ENCODE results near the gene LTBP2.

The LTBP2 gene

DNA sequence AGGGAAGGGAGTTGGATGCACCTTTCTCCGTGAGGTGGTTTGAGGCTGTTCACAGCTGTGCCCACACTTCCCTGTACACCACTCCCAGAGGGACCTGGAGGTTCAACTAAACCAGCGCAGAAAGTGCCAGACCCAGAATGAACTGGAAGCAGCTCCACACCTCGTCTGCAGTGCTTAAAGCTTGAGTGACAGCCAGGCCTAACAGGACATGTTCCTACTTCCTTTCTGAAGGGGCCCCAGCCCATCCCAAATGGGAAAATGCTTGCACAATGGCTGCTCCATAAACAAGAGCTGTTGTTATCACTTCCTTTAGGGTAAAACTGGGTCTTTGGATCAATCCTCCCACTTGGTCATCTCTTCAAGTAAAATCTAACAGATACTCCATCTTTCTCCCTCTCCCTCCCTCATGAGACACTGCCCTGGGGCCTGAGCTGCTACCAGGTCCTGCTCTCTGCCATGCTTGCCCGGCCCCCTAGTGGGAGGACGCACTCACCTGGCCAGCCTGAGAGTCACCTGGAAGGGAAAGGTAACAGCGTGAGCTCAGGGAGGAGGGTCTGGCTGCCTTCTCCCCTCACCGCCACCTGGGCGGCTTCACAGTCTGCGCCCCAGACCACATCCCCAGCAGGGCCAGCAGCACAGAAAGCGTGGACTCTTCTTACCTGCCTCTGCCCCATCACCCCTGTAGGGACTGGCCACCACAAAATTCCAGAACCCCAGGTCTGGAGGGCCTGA, 85.0 kb downstream of the LTBP2 start:
- no peak overlapping the region for H3K4me3 ChIP-seq (ENCODE audit: low read length)
- DNase-seq (ENCODE audit: low read depth) = no peak
- TF ChIP-seq, protein P1, sequence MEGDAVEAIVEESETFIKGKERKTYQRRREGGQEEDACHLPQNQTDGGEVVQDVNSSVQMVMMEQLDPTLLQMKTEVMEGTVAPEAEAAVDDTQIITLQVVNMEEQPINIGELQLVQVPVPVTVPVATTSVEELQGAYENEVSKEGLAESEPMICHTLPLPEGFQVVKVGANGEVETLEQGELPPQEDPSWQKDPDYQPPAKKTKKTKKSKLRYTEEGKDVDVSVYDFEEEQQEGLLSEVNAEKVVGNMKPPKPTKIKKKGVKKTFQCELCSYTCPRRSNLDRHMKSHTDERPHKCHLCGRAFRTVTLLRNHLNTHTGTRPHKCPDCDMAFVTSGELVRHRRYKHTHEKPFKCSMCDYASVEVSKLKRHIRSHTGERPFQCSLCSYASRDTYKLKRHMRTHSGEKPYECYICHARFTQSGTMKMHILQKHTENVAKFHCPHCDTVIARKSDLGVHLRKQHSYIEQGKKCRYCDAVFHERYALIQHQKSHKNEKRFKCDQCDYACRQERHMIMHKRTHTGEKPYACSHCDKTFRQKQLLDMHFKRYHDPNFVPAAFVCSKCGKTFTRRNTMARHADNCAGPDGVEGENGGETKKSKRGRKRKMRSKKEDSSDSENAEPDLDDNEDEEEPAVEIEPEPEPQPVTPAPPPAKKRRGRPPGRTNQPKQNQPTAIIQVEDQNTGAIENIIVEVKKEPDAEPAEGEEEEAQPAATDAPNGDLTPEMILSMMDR (conservative IDR thresholded peaks at IDR 0.05; ENCODE audit: low read length) = no peak

DNA sequence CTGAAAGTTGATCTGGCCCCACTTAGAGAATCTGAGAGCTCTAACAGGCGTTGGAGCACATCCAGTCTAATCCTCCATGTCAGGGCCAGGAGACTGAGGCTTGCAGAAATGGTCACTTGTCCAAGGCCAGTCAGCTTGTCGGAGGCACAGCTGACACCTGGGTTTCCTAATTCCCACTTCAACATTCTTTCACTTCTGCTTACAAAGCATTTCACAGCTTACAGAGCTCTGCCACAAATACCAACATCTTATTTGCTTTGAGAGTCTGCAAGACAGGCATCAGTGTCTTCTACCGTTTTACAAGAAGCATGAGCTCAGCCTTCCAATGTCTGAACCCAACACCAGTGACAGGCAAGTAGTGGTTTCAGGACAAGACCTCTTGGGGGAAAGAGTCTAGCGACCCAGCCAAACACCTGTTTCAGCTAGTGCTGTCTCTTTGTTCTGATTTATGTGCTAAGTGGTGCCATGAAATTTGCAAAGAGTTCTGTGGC, 86.6 kb downstream of the LTBP2 start:
- TF ChIP-seq, protein P1 (conservative IDR thresholded peaks at IDR 0.05; ENCODE audit: low read length) = no peak
- DNase-seq (ENCODE audit: low read depth) = no peak
- no peak overlapping the region for H3K4me3 ChIP-seq (ENCODE audit: low read length)

DNA sequence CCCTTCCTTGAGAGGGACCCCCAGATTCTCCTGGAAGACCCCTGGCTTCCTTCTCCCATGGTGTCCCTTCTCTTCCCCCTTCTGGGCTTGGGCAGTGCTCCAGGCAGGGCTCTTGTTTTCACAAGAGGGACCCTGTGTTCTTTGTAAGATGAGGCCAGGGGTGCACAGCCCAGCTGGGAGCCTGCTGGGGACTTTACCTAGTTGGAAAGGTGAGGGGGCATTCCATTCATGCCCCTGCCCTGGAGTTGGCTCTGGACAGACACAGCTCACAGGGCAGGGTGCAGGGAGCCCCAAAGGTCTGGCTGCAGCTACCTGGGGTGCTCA, 87.3 kb downstream of the LTBP2 start:
- TF ChIP-seq, protein P1 (conservative IDR thresholded peaks at IDR 0.05; ENCODE audit: low read length) = no peak
- DNase-seq (ENCODE audit: low read depth) = no peak
- H3K4me3 ChIP-seq (ENCODE audit: low read length) = no peak overlapping the region

DNA sequence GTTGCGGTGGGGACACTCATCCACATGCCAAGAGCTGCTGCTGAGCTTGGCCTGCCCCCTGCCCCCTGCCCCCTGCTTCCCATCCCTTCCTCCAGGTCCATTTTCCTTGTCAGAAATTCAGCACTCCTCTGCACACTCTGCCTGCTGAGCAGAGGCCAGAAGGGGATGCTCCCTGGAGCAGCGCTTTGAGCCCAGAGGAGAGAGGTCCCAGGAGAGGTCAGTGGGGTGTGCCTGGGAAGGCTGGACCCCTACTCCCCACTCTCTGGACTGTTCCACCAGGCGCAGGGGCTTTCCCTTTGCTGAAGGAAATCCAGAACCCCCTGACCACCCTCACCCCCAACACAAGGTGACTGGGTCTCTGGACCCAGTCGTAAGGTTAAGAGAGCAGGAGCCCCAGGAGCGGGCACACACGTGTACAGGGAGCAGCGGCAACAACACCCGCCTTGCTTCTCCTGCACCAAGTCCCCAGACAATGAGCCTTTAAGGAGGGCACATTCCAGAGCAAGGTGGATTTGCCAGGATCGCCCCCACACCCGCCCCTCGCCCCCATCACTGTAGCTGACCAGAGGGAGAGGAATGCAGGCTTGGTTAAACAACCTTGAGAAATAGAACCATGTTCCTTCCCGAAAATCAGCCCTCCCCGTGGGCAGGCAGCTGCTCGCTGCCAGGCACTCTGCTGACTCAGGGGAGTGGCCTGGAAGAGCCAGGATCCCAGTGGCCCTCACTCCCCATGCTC, 87.8 kb downstream of the LTBP2 start:
- TF ChIP-seq, protein P1 (conservative IDR thresholded peaks at IDR 0.05; ENCODE audit: low read length) = no peak
- no peak overlapping the region for H3K4me3 ChIP-seq (ENCODE audit: low read length)
- DNase-seq (ENCODE audit: low read depth) = peak; percentile 57

DNA sequence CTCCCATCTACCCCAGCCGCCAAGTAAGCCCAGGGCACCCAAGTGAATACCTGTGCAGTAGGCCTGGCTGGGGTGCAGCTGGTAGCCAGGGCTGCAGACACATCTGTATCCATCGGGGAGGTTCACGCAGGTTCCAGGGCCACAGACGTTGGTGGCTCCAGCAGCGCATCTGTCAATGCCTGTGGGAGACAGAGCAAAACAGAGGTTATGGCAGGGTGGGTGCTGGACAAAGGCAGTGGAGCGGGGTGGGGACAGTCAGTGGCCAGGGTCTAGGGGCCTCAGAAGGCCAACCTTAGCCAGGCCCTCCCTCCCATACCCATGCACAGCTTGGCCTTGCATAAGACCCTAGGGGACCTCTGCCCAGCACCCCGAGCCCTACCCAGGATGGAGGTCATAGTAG, 89.3 kb downstream of the LTBP2 start:
- H3K4me3 ChIP-seq (ENCODE audit: low read length) = no peak overlapping the region
- DNase-seq (ENCODE audit: low read depth) = no peak
- TF ChIP-seq, protein P1 (conservative IDR thresholded peaks at IDR 0.05; ENCODE audit: low read length) = no peak

DNA sequence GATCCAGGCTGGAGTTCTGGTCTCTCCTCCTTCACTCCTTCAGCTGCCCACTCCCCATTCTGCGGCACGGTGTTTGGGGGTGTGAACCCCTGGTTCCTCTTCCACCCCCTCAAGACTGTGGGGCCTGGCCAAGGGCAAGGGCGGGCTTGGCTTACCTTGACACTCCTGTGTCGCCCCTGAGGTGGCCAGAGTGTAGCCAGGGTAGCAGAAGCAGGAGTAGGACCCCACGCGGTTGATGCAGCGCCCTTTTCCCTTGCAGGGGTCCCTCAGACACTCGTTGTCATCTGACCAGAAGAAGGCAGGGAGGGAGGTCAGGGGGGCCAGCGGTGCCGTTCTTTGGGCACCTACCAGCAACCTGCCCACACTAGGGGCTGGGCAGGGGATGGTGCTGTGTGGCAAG, 90.3 kb downstream of the LTBP2 start:
- TF ChIP-seq, protein P1 (conservative IDR thresholded peaks at IDR 0.05; ENCODE audit: low read length) = no peak
- no peak for DNase-seq (ENCODE audit: low read depth)
- no peak overlapping the region for H3K4me3 ChIP-seq (ENCODE audit: low read length)
